Stimulated activated CD8-positive, alpha-beta memory T cell treated with anti-CD3 and anti-CD28 coated beads, Interleukin-15, amount 100 ng/mL, for 48 hours (primary cell): Measurements from ENCODE around the gene IKZF2.
A peak's percentile ranks its signal among the peaks of the same experiment; 100 is the strongest.
"Not testable (repeated sequence)": the region's sequence is repeated elsewhere in the genome, so short reads cannot be mapped to it uniquely, and the experiment has no call there.

Experiments
- DNase-seq, 2 donors: peaks; one replicate each; pipeline ENCODE4 v3.0.0-alpha.2; 2020; ENCODE audit warnings: low read depth in 2 of 2

IKZF2 gene

DNA sequence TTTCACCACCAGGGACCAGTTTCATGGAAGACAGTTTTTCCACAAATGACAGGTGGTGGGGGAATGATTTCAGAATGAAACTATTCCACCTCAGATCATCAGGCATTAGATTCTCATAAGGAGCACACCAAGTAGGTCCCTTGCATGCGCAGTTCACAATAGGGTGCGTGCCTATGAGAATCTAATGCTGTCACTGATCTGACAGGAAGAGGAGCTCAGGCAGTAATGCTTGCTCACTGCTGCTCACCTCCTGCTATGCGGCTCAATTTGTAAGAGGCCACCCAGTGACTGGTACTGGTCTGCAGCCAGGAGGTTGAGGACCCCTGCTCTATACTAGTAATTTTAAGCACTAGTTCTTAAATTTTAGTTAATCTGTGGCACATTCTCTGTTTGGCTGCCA, 107.8 kb downstream of the IKZF2 start:
- DNase-seq, result no peak

DNA sequence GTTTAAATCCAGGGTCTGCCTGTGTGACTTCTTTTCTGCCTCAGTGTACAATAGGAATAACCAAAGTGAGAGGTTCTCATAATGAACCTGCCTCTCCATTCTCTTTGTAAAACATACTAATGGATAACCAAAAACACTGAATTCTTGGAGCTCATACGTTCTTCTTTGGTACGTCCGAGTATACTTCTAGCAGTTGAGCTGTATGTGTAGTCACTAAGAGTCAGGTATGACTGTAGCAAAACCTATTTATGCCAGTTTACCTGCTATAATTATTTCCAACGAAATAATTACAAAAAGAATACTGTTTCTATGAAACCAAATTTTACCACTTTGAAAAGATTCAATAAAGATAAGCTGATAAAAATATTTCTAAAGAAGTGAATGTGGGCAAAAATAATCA, 109.2 kb downstream of the IKZF2 start:
- DNase-seq, result no peak

DNA sequence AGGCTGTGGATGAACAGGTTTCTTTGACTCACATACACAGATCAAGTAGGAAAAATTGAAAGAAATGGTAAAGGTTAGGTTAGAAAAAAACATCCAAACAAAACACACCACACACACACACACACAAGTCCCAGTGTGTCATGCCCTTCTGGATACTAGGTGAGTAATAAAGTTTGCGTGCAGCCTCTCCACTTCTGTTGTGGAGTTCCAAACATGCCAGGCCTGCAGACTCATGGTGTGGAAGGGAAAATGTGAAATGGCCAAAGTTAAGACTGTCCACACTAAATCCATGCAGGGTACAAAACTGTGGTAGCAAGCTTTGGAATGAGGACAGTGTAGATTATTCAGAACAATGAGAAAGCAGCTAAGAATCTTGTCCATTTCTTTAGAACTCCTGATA, 114.6 kb downstream of the IKZF2 start:
- DNase-seq, result no peak

DNA sequence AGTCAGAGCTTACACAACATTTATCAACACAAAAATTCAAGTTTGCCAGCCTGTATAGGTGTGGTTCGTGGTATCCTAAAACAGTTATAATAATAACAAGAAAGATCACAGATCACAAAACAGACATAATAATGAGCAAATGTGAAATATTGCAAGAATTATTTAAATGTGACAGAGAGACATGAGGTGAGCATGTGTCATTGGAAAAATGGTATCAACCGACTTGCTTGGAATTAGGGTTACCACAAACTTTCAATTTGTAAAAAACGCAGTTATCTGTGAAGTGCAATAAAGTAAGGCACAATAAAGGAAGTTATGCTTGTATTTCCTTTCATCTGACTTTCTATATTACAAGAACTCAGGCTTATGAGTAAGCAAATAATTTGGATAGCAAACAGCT, 116.8 kb downstream of the IKZF2 start:
- DNase-seq, result no peak

DNA sequence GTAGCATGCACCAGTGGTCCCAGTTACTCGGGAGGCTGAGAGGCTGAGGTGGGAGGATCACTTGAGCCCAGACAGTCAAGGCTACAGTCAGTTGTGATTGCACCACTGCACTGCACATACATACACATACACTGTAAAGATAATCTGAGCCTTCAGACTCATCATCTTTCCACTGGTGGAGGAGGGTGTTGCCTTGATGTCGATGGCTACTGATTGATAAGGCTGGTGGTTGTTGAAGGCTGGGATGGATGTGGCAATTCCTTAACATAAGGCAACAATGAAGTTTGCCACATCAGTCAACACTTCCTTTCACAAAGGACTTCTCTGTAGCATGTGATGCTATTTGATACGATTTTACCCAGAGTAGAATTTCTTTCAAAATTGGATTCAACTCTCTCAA, 118.8 kb downstream of the IKZF2 start:
- DNase-seq, result no peak

DNA sequence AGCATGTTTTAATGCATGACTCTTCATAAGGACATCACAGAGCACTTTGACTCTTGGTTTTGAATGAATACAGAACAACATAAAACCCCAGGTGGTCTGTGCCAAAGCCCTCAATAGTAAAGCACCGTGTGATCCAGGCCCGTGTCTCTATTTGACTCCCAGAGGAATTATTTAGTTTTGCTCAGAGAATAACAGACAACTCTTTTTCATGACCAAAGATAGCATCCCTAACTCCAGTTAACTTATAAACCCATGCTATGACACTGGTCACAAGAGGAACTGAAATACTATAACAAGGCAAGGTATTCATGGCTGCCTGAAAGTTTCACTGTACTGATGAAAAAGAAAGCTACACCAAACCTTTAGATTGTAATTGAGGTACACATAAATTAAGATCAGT, 128.4 kb downstream of the IKZF2 start:
- no peak for DNase-seq

DNA sequence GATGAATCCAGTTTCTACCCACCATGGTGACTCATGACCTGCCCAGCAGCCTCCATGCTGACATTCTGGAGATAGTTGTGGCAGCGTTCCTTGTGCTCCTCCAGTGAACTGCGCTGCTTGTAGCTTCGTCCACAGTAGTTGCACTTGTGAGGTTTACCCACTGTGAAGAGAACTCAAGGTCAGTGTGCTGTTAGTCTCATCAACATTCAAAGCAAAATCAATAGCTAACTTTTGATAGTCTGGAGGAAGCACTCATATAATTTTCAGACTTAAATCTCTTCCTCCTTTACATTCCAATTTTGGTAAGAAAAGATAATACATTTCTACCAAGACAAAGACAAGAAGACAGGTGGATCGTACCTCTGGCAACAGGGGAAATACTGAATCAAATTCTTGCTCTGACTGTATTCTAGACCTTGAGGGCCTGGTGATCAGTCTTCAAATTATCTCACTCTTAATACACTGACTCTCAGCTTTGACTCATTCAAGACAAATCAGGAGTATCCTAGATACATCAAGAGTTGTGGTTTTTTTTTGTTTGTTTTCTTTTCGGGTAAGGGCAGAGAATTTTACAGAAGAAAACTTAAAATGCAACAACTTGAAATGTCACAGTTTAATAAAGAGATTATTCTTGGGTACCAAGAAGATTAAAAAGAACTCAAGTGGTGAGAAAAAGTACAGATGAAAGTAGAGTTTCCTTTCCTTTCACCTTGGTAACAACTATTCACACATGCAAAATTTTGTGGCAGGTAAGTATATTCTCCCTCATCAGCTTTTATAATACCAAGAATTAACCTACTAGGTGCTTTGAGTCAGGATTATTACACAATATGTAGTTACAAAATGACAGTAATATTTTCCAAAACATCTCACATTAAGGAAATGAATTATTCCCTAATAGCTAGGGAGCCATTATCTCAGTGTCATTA, 129.2 kb downstream of the IKZF2 start:
- peak in 1 of 2 donors; percentile 11 for DNase-seq

DNA sequence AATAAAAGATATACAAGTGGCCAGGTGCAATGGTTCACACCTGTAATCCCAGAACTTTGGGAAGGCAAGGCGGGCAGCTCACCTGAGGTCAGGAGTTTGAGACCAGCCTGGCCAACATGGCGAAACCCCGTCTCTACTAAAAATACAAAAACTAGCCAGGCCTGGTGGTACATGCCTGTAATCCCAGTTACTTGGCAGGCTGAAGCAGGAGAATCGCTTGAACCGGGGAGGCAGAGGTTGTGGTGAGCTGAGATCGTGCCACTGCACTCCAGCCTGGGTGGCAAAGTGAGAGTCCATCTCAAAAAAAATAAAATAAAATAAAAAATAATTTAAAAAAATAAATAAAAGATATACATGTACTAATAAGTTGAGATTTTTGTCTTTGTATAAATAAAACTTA, 130.5 kb downstream of the IKZF2 start:
- DNase-seq, result not testable (repeated sequence)

DNA sequence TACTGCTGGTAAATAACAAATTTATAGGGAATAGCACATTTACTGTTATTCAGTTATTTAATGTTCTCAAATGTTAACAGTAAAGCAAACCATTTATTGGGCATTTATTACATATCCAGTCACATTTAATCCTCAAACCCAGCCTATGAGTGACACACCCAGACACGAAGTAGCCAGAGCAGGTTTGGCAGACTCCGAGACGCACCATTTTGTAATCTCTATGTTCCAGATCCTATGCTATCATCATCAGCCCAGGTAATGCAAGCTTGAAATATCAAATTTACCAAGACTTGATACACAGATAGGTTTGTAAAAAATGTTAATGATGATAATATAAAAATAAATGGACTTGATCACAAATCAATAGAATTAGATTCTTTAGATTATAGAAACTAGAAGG, 131.1 kb downstream of the IKZF2 start:
- no peak for DNase-seq

DNA sequence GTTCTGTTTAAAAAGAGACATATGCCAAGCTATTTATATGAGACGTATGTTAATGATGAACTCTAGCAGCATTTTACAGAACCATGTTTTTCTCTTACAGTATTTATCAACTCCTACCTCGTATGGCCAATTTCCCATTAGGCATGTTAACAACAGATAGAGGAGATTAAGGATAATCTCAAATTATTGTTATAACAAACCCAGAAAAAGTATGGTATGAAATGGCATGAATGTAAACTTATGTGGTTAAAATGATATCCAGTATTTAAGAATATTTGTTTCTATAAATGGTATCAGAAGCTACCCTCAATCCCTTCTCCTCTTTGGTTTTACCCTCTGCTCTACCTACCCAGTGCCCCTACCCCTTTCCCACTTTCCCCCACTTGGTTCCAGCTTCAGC, 132.0 kb downstream of the IKZF2 start:
- DNase-seq, result no peak

DNA sequence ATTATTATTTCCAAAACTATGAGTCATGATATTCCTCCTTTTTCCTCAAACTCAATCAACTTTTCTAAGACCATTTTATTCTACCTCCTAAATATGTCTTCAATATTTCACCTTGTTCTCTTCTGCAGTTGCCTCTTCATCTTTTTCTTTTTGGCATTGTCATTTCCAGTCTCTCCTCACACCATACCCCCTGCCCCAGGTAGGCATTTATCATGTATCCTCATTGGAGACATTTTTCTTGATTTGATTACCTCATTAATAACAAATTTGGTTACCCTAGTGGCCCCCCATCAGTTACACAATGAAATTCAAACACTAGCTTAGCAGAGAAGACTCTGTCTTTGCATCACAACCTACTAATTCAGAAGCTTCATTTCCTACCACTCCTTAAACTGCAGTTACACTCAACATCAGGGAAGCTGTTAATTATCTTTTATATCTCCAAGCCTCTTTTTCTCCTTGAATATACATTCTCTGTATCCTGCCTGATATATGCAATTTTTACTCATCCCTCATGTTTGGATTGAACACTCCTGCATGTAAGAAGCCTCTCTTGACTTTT, 133.0 kb downstream of the IKZF2 start:
- DNase-seq, result no peak

DNA sequence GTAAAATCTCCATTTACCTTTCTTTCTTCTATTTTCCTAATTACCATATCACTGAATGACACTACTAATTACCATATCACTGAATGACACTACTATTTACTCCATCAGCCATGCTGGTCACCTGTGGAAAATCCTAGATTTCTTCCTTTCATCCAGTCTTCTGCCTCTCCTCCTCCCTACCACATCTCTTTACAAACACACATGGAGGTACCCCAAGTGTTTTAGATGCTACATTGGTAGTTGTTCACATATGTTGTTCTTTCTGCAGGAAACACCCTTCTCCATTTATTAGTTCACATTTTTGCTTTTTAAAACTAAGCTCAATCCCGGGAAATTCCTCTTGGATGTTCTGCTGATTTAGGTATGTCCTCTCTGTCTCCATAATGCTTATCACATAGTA, 134.0 kb downstream of the IKZF2 start:
- no peak for DNase-seq

DNA sequence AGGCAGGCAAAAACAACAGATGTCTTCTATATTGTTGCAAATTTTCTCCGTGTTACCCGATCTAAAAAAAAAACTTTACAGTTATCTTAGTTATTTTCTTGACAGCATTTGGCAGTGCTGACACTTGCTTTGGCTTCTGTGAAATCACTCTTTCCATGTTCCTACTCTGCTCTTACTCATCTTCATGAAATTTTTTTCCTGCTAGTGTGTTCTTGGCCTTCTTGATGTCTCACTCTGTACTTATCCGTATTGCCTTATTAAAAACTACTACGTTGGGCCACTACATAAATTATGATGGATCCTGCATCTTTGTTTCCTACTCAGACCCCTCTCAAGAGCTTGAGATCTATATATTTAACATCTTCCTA, 134.4 kb downstream of the IKZF2 start:
- no peak for DNase-seq

DNA sequence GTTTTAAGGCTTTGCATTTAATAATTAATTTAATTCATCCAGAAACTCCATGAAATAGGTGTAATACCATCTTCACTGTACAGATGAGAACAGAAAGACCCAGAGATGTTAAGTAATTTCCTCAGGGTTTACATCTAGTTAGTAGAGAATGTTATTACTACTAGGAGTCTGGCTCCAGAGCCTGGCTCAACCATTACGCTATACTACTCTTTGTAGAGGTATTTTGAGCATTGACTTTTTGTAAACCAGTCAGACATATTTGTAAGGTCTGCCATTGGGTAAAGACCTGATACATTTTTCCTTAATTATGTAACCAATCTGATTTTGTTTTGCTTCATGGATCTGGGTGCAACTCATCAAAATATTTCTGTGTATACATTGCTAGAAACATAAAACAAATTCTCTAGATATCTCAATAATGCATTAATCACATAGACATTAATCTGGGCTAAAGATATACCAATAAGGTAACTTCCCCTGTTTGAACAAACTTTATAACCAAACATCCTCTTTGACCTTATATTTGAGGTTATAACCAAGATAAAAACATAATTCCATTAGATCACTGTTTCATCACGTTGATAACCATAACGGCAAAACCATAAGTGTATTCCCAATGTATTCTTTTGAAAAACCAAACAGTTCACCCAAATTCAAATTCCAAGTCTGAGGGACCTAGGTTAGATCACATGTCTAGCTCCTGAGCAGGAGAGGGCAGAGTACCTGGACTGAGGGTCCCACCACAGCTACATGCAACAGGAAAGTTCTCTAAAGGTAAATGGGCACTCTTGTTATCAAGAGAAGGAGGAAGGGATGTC, 135.0 kb downstream of the IKZF2 start:
- DNase-seq, result no peak

DNA sequence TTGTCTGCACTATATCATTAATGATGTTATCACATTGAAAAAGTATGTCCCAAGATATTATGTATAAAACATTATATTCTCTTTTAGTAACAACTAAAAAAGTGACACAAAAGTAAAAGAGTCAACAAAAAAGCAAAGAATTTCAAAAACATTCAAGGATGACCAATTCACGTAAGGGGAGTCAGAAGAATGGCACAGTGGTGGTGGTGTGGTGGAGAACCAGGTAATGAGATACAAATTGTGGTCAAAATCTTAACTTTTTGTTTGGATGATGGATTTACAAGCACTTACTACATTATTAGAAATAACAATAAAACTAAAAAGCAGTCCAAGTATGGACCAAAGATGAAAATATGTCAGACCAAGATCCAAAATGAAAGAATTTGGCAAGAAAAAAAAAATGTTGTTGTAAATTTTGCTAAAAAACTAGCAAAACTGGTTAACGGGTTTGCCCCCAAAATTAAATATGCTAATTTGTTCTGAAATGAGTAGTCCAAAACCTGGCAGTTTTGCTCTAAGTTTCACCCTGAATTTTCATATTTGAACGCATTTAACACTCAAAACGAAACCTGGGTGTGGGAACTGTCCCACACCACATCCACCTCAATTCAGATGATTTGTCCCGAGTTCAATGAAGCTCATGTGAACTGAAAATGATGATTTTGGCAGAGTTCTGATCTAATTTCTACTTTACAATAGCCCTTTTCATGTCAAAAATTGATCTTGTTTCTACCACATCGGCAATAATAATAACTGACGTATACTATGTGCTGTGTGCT, 135.8 kb downstream of the IKZF2 start:
- peak; percentile 31 to 43 for DNase-seq

DNA sequence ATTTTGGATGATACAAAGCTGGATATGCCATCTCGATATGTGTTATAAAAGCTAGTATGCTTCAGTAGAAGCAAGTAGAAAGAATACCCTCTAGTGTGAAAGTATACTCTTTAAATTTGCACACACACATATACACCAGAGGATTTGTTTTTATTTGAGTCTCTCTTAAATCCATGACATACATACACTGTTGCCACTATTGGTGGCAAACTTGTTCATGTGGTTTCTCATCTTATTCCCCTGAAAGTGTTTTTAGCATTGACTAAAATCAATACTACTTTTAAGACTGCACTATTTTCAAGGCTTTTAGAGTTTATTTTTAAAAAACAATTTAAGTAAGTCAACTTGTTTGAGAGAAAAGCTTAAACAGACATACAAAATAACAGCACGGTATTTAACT, 137.4 kb downstream of the IKZF2 start:
- DNase-seq, result no peak

DNA sequence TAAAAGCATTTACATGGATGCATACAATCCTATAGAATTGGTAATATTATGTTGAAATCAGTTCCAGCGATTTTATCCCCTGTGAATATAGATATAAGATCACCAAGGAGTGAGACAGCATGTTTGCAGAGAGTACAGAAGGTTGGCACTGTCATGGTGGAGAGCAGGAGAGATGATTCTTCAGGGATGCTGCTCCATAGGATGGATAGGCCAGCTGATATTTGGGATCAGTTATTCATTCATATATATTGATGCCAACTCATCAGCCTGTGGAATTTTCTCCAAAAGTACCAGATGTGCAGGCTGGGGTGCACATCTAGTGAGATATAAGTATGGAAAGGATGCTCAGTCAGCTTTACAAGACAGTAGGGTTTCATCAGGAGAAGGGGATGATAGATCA, 139.9 kb downstream of the IKZF2 start:
- DNase-seq, result no peak

DNA sequence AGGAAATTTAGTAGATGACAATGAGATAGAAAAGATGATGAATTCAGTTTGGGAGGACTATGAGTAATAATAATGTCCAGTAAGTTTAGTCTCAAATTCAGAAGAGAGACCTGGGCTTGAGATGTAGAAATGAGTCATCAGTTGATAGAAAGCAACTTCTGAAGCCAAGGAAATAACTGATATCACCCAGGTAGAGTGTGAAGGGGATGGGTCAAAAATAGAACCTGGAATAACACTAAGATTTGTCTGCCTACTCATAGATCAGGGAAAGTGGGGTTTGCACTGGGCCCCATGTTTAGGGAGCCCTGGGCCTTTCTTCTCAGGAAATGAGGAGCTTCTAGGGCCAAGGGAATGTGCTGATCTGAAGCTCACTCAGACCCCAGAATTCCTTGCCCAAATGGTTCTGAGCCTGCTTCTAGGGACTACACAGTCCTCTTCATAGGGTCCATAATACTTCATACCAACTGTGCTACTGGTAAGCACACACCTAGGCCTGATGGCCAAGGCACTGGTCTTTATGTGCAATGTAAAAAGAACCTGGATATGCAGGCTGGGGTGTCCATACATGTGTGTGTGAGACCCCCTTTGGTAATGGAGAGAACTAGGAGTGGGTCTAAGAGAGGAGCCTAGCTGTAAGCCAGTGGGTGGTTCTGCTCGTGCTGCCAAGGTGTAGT, 141.2 kb downstream of the IKZF2 start:
- DNase-seq, result no peak

DNA sequence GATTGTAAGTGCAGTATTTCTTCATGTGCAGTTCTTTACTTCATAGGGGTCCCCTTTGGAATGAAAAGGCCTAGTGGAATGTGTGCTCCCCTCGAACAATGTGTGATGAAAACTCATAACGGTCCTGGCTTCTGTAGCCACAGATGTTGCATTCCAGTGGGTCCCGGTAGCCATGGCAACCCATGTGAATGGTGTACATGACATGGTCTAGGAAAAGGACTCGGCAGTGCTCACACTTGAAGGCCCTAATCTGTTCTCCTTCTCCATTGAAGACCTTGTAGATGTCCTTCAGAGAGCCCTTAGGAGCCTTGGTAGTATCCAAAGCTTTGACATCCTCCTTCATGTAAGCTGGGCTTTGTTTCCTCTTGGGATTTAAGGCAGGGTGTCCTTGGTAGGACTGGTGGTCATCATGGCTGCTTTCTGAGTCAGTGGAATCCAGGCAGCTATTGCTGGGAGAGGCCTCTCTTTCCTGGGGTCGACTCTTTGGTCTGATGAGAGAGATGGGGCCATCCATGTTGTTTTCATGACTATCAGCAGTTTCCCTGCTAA, 144.0 kb downstream of the IKZF2 start:
- no peak for DNase-seq

DNA sequence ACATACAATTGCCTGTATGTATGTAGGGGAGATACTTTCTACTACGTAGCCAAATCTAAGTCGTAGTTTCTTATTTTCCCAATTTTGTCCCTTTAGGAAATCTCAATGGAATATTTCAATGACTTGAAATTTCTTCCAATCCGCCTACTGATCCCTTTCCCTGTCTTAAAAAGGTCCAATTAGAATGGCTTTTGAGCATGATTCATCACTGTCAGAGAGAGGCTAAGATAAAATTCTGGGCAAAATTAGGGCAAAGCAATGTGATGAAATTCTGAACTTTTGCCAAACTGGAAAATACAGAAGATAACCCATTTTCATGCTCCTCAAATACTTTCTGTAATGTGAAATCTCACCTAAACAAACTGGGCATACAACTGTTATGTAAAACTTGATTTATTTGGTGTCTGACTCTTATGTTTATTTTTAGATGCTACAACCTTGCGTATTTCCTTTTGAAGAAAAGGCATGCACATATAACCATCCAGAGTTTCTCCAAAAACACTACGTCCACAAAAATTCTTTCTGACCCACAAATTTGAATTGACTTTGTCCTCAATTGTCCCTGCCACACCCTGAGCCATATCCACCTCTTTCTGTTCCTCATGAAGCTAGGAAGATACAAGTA, 147.1 kb downstream of the IKZF2 start:
- DNase-seq, result no peak

DNA sequence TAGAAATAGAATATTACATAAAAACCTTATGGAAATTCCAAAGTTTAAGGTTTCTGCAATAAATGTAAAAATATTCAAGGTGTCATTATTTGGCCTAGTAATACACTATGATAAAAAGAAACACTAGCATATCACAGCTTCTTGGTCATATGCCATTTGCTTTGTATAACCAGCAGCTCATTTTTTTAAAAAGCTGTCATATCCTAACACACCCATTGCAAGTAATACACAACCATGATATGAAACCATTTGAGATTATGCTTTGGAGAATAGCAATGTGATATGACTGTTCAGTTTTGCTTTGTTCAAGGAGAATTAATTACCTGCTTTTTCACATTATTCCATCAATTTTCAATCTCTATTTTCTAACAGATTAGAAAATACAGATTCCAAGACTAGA, 149.0 kb downstream of the IKZF2 start:
- no peak for DNase-seq
